GM13977 (cell line): Measurements from ENCODE around the gene ADGRF4.

Source experiments
- DNase-seq: peaks from one replicate; pipeline ENCODE4 v3.0.0; 2012; ENCODE audit warnings: low spot score
- CTCF ChIP-seq: IDR thresholded peaks from 2 replicates; pipeline ENCODE4 v1.5.1; 2012; ENCODE audit warnings: mild to moderate bottlenecking, control low read depth; ENCODE audit not compliant: insufficient read depth; ENCODE audit errors: extremely low read depth, missing control alignments
- in situ Hi-C: fragments of 300-500 bp; cut with MboI; formaldehyde crosslinking; loops from one replicate; pipeline ENCODE4 v1.12.0; 2022; ENCODE audit warnings: low sequenced_read_pairs, low pct_unique_long_range_greater_than_20kb, mixed read lengths, inconsistent platforms; ENCODE audit not compliant: unreplicated experiment

Gene ADGRF4

GRCh38 chr6:47672816-47673215 lies 25.6 kb upstream of the ADGRF4 start:
- DNase-seq = no peak
- no peak for TF ChIP-seq CTCF
- in situ Hi-C loops = no loop called here

DNA sequence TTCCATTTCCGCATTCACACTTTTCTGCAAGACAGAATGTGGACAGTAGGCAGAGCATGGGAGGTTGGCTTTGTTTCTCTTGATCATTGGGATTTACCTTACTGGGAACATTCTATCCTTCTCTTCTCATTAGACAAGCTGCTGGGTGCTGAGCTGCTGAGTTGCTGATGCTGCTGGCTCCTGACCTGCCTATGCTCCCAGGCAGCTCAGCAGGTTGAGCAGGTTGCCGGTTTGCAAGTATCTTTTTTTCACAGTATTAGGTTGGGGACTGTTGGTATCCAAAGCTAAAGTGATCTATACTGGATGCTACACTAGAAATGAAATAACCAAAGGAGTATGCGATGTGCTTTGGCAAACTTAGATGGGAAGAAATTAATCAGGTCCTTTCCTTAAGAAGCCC lies 23.7 kb upstream of the ADGRF4 start:
- no peak for DNase-seq
- TF ChIP-seq CTCF = no peak
- in situ Hi-C loops = no loop called here

- no peak for TF ChIP-seq CTCF
- DNase-seq = no peak
- in situ Hi-C loops = no loop called here
Observed at GRCh38 chr6:47677381-47678100, 20.8 kb upstream of the ADGRF4 start.

GRCh38 chr6:47678739-47679138 lies 19.6 kb upstream of the ADGRF4 start:
- no peak for DNase-seq
- TF ChIP-seq CTCF = no peak
- in situ Hi-C loops = no loop called here

DNA sequence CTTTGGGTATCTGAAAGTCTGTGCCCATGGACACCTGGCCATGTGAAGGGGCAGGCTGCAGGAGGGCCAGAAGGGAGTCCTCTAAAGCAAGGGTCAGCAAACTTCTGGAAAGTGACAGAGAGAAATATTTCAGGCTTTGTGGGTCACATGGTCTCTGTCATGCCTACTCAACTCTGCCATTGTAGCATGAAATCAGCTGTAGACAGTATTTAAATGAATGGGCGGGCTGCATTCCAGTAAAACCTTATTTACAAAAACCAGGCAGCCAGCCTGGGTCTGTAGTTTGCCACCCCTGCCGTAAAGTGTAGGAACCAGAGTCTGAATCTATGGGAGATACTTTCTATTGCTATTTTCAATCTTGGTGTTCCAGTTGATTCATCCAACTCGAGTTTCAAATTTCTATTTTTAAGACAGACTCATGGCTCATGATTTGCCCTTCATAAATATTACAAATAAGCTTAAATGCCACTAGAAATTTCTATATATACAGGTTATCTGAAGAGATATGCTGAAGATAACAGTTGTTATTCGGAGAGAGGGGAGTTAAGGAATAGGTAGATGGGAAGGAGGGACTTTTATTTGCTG lies 19.0 kb upstream of the ADGRF4 start:
- in situ Hi-C loops = no loop called here
- TF ChIP-seq CTCF = no peak
- DNase-seq = no peak

GRCh38 chr6:47680051-47680450 lies 18.3 kb upstream of the ADGRF4 start:
- in situ Hi-C loops = no loop called here
- no peak for TF ChIP-seq CTCF
- no peak for DNase-seq
